Measurements from ENCODE around the gene PHTF1.

DNA sequence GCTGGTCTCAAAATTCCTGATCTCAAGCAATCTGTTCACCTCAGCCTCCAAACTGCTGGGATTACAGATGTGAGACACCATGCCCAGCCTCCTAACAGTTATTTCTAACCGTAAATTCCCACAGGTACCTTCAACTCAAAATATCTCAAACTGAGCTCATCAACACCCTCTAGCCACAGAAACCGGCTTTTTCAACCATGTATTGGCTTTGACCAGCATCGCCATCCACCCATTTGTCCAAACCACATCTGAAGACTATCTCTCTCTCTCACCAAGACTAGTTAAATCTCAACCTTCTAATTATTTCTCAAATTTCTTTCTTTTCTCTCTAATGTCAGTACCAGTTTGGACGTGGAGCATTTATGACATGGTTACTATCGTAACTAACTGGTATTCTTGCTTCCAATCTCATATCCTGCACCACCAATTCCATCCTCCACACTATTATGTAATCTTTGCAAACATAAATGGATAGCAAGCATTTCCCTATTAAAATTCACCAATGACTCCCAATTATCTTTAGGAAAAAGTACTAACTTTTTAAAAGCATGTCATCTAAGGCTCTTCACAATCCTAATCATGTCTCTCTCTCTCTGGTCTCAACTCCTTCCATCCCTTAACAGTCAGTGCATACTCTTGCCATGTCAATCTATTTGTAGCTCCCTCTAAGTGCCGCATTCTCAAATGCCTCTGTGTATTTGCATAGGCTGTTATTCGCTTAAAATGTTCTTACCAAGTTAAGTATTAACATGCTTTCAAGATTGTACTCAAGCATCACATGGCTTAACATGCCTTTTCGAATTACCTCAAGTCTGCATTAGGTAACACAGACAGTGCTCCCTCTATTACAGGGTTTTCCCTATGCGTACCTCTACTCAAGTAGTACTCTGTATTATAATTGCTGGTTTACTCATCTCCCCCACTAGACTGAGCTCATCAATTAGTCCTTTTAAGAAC lies 34.9 kb upstream of the PHTF1 start:
- no peak for TF ChIP-seq POLR2A (IDR thresholded peaks at IDR 0.05)
- TF ChIP-seq, protein P1, sequence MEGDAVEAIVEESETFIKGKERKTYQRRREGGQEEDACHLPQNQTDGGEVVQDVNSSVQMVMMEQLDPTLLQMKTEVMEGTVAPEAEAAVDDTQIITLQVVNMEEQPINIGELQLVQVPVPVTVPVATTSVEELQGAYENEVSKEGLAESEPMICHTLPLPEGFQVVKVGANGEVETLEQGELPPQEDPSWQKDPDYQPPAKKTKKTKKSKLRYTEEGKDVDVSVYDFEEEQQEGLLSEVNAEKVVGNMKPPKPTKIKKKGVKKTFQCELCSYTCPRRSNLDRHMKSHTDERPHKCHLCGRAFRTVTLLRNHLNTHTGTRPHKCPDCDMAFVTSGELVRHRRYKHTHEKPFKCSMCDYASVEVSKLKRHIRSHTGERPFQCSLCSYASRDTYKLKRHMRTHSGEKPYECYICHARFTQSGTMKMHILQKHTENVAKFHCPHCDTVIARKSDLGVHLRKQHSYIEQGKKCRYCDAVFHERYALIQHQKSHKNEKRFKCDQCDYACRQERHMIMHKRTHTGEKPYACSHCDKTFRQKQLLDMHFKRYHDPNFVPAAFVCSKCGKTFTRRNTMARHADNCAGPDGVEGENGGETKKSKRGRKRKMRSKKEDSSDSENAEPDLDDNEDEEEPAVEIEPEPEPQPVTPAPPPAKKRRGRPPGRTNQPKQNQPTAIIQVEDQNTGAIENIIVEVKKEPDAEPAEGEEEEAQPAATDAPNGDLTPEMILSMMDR (IDR thresholded peaks at IDR 0.05), result no peak
